HG02852 (cell line): ENCODE results near the gene SHB.

Source experiments
- ATAC-seq: cut with Tn5 transposase; IDR thresholded peaks from one replicate; pipeline ENCODE4 v1.9.1; 2021; ENCODE audit warnings: mild to moderate bottlenecking, moderate library complexity; ENCODE audit not compliant: unreplicated experiment

SHB gene

DNA sequence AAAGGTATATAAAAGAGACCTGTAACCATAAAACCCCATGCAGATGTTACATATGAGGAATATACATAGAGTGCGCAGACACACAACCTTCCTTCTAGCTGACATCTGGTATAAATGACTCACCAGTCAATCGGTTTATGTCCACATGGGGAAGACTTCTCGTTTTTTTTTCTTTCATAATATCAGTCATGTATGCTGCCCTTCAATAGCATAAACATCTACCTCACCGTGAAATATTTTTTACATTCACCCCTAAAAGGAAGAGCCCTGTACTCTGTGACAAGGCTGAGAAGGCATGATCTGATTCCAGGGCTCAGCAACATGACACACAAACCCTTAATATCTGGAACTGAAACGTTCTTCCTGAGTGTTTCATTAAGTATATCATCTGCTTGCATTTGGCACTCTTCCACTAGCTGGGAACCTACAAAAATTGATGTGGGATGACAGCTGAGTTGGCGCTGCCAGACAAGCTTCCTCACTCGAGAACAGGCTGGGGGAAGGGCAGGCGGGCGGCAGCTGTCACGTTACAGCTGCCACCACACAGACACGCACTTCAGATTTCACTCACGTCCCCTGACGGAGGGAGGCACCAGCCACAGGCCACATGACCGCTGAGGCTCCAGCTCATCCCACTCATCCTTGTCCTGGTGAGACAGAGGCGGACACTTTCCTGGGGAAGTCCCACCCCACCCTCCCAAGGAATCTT, 74.2 kb downstream of the SHB start:
- peak; percentile 79 for ATAC-seq

DNA sequence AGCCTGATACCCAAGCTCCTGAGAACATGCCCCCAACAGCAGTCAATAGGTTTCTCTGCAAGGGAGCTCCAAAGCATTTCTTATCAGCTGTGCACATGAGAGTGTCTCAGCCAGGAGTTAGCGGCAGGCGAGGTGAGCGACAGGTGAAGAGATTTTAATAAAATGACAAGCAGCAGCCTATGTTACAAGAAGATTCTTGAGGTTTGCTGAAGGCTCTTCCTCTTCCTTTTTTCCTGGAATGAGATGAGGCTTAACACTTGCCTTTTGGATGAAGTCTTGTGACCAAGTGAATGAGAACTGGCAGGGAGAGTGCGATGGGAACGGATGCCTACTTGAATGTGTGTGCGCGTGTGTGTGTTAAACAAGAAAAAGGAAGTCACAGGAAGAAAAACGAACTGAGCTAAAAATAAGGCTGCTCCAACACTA, 76.1 kb downstream of the SHB start:
- ATAC-seq = no peak

DNA sequence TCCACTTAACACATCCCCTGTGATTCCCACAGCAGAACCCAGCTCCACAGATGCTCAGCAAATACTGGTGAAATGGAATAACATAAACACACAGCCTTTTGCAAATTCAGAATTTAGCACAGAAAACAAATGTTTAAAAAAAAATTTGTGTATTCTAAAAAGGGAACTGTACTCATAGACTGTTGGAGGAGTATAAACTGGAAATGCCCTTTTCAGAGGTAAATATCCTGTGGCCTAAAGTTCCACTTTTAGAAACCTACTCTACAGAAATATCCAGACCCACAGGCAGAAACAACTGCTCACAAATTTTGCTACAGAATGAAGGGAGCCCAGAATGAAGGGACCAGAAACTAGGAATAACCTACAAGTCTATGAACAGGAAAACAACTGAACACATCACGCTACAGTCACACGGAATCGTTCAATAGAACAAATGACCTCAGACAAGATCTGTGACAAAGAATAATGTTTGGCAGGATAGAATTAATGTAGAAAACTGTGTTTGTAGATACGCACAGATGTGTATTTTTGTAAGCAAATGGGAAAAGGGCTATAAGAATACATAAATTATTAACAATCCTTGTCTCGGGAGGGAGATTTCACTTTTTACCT, 78.5 kb downstream of the SHB start:
- no peak for ATAC-seq

DNA sequence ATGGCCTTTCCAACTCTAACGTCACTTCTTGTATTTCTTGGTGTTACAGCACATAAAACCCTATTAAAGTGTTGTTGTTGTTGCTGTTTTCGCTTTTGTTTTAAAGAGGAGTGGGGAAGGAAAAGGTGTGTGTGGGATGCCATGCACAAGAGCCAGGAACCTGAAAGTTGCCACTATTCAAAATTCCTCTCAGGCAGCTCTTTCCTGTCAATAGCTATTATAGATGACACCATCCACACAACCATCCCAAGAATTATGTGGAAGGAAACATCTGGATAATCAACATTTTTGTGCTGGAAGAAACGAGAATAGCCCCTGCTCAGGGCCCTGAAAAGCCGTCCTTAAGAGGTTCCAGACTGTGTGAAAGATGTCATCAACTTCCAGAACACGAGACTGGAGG, 79.3 kb downstream of the SHB start:
- ATAC-seq = no peak

DNA sequence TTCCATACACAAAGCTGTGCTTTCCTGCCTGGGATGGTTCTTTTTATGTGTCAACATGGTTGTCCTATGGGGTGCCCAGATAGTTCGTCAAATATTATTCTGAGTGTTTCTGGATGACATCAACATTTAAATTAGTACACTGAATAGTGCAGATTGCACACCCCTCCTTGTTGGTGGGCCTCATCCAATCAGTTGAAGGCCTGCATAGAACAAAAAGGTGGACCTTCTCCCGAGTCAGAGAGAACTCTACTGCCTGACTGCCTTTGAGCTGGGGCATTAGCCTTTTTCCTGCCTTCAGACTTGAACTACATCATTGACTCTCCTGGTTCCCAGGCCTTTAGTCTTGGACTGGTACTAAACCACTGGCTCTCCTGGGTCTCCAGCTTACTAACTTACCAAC, 80.4 kb downstream of the SHB start:
- ATAC-seq = no peak

- no peak for ATAC-seq
These were observed 81.0 kb downstream of the SHB start for GRCh38 chr9:37988041-37988440.

- no peak for ATAC-seq
These were observed 81.5 kb downstream of the SHB start for GRCh38 chr9:37987467-37987981.

DNA sequence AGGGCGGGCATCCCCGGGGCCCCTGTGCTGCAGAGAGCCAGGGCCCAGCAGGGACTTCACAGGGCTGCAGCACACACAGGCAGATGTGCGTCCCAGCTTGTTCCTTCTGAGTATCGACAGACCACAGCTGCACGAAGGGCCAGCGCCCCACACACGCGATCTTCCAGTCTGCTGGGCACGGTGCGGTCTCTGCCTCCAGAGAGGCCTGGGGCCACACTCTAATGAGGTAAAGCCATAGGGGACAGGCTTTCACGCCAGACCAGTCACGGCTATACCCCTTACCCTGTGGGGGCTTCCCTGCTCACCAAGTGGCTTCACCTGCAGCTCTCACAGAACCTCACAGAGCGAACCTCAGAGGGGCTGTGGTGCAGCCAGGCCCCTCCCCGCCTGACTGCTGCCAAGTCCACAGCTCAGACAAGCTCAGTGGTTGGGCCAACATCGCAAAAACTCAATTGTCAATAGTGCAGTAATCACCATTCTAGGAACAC, 82.2 kb downstream of the SHB start:
- no peak for ATAC-seq

DNA sequence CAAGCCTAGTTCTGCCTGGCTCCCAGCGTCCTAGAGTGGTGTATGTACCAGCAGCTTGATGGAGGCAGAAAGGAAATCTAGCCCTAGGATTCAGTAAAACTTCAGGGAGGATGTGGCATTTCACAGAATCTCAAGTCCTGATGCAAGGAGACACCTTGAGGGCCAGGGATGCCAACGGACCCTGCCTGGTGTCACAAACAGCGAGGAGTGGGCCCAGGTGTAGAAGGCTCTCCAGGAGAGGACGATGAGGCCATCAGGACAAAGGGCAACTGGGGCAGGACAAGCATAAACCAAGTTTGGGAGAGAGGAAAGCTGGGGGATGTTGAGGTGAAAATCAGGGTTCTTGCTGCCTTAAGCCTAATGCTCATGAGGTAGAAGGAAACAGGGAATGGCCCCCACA, 83.0 kb downstream of the SHB start:
- ATAC-seq = no peak

GRCh38 chr9:37984672-37985611, 84.1 kb downstream of the SHB start:
- ATAC-seq = no peak

DNA sequence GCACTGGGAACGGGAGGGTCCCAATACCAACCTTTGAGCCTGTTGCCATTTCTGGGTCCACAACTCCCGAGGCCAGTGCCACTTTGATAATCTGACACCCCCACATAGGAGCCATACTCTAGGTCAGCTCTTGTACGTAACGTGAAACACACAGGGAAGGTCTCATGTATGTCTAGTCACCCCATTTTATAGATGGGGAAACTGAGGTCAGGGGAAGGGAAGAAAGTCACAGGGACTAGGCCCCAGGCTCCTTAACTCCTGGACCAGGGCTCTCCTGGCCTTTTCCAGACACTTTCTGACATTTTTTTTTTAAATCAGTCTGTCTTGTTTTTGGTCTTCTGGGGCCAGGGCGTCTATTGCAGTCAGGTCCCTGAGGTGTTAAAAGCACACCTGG, 84.8 kb downstream of the SHB start:
- ATAC-seq = no peak

GRCh38 chr9:37983381-37984067, 85.5 kb downstream of the SHB start:
- ATAC-seq = no peak

GRCh38 chr9:37979844-37980243, 89.2 kb downstream of the SHB start:
- ATAC-seq = no peak

GRCh38 chr9:37978983-37979382, 90.0 kb downstream of the SHB start:
- ATAC-seq = no peak

DNA sequence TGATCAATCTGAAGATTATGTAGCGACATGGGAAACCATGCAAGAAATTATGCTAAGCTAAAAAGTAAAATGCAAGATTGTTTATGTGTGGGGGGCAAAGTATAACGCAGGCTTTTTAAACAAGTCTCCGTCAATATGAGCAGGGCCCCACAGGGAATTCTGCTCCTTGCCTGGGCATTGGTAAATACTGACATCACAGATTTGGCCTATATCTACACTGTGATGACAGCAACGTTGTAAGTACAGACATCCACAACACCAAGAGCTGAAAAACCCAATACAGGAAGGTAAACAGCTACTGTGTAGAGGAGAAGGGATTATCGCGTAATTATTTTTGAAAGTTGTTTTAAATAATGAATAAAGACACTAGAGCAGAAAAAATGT, 90.6 kb downstream of the SHB start:
- ATAC-seq = no peak

- no peak for ATAC-seq
These were observed 91.1 kb downstream of the SHB start for GRCh38 chr9:37977851-37978480.

DNA sequence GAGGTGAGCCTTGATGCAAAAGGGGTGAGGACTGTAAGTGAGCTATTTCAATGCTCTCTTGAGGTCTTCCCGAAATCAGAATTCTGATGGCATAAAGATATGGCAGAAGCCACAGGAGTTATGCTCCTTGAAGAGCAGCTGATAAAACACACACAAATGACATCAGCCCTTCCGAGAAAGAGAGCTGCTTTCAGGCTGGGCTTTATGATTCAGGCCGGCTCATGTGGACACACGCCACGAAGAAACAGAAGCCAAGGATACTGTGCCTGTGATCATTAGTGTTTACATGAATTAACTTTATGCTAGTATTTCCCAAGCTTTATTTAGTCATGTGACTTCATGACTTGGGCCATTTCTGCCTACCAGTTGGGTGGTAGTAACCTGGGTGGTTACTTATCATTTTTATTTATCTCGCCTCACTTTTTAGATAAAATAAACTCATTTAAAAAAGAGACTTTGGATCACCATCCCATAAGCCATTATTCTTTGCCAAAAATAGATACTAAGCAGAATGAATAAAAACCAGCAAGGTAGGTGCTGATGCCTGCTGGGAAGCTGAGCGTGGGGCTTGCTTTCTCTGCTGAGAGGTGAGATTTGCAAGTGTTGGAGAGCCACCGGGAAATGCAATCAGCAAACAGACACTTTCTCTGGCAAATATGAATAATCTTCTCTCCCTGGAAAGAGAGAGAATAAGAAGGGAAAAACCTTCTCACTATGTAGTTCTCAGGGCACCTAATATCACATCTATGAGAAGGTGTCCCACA, 92.1 kb downstream of the SHB start:
- no peak for ATAC-seq

GRCh38 chr9:37975639-37976038, 93.4 kb downstream of the SHB start:
- no peak for ATAC-seq

GRCh38 chr9:37974506-37975173, 94.4 kb downstream of the SHB start:
- ATAC-seq = no peak
